Mesothelial cell of epicardium (in vitro differentiated cells): ENCODE measurements around the gene KCNN3. TPM values are rescaled to one million over a fixed set of nuclear protein-coding genes. Genes with fewer than 3 reads are reported as not detected.

Experiments used
- DNase-seq, 2 experiments: peaks; one replicate each; pipeline ENCODE4 v3.0.0; 2021; ENCODE audit warnings: low spot score in 2 of 2; ENCODE audit not compliant: unreplicated experiment in 2 of 2
- H3K27ac Mint-ChIP-seq: 2 replicates; pipeline ENCODE4 v1.8.0; 2021; ENCODE audit warnings: mixed read lengths
- H3K27me3 Mint-ChIP-seq: 2 replicates; pipeline ENCODE4 v1.8.0; 2021; ENCODE audit warnings: low read depth, mixed read lengths
- H3K36me3 Mint-ChIP-seq: 2 replicates; pipeline ENCODE4 v1.8.0; 2021; ENCODE audit warnings: mixed read lengths
- H3K4me1 Mint-ChIP-seq: 2 replicates; pipeline ENCODE4 v1.8.0; 2021; ENCODE audit warnings: mixed read lengths
- H3K4me3 Mint-ChIP-seq: 2 replicates; pipeline ENCODE4 v1.8.0; 2021; ENCODE audit warnings: mild to moderate bottlenecking, moderate library complexity, mixed read lengths
- H3K9me3 Mint-ChIP-seq: 2 replicates; pipeline ENCODE4 v1.8.0; 2021; ENCODE audit warnings: mixed read lengths
- total RNA-seq: library from RNA; stranded (reverse); gene quantifications from 3 replicates; pipeline ENCODE4 v1.2.1, GENCODE V29; 2021
- TF ChIP-seq, protein P1 (sequence below): fragments of 200-600 bp; sonication (generic); IDR thresholded peaks from one replicate; pipeline ENCODE4 v1.5.0; 2021; ENCODE audit warnings: antibody characterized with exemption; ENCODE audit not compliant: unreplicated experiment

The KCNN3 gene
- total RNA-seq, 1 donor from 2014 or later = 1.2 TPM

GRCh38 chr1:154798645-154799044, 71.4 kb downstream of the KCNN3 start:
- Mint-ChIP-seq H3K9me3 (no peaks in the 10 kb centered on the region), H3K4me1 (peaks cover 4% of the 10 kb centered on the region), H3K4me3 (no peak overlapping the region), H3K27ac (no peak overlapping the region), H3K27me3 (peaks cover 55% of the 10 kb centered on the region), H3K36me3 (no peaks in the 10 kb centered on the region)
- TF ChIP-seq, protein P1, sequence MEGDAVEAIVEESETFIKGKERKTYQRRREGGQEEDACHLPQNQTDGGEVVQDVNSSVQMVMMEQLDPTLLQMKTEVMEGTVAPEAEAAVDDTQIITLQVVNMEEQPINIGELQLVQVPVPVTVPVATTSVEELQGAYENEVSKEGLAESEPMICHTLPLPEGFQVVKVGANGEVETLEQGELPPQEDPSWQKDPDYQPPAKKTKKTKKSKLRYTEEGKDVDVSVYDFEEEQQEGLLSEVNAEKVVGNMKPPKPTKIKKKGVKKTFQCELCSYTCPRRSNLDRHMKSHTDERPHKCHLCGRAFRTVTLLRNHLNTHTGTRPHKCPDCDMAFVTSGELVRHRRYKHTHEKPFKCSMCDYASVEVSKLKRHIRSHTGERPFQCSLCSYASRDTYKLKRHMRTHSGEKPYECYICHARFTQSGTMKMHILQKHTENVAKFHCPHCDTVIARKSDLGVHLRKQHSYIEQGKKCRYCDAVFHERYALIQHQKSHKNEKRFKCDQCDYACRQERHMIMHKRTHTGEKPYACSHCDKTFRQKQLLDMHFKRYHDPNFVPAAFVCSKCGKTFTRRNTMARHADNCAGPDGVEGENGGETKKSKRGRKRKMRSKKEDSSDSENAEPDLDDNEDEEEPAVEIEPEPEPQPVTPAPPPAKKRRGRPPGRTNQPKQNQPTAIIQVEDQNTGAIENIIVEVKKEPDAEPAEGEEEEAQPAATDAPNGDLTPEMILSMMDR = no peak
- DNase-seq = no peak

DNA sequence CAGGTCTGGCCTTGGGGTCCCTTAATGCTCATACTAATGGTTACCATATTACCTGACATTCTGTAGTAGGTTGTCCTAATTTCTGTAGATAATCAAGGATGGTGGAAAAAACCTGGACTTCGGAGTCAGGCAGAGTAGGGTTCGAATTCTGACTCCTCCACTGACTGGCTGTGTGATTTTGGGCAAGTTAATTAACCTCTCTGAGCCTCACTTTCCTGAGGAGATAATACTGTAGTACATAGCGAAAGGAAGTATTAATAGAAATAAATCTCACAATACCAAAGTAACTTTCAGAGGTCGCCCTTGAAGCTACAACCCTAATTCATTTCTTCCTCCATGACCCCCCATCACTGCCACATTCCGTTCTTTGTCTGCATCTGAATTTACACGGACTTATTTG, 72.9 kb downstream of the KCNN3 start:
- Mint-ChIP-seq H3K27me3 (peaks cover 56% of the 10 kb centered on the region), H3K4me1 (peaks cover 4% of the 10 kb centered on the region), H3K9me3 (no peaks in the 10 kb centered on the region), H3K27ac (no peak overlapping the region), H3K36me3 (no peaks in the 10 kb centered on the region), H3K4me3 (no peak overlapping the region)
- TF ChIP-seq, protein P1 = no peak
- no peak for DNase-seq

- Mint-ChIP-seq H3K27ac (no peak overlapping the region), H3K9me3 (no peaks in the 10 kb centered on the region)
- no peak for DNase-seq
Measured at GRCh38 chr1:154796303-154796892, 73.7 kb downstream of the KCNN3 start.

GRCh38 chr1:154794608-154795007, 75.5 kb downstream of the KCNN3 start:
- no peak overlapping the region for H3K27ac Mint-ChIP-seq
- no peaks in the 10 kb centered on the region for H3K9me3 Mint-ChIP-seq
- H3K27me3 Mint-ChIP-seq = peaks cover 46% of the 10 kb centered on the region
- peaks cover 6% of the 10 kb centered on the region for H3K4me1 Mint-ChIP-seq
- TF ChIP-seq, protein P1 = no peak
- no peak overlapping the region for H3K4me3 Mint-ChIP-seq
- no peaks in the 10 kb centered on the region for H3K36me3 Mint-ChIP-seq
- no peak for DNase-seq

More at GRCh38 chr1:154796303-154796892, 73.7 kb downstream of the KCNN3 start:
- Mint-ChIP-seq H3K4me3 (no peak overlapping the region), H3K4me1 (peaks cover 4% of the 10 kb centered on the region), H3K27me3 (peaks cover 55% of the 10 kb centered on the region), H3K36me3 (no peaks in the 10 kb centered on the region)
- TF ChIP-seq, protein P1 = no peak

- no peaks in the 10 kb centered on the region for H3K9me3 Mint-ChIP-seq
- H3K27me3 Mint-ChIP-seq = peaks cover 45% of the 10 kb centered on the region
- no peak overlapping the region for H3K27ac Mint-ChIP-seq
- no peaks in the 10 kb centered on the region for H3K36me3 Mint-ChIP-seq
- TF ChIP-seq, protein P1 = no peak
- no peak overlapping the region for H3K4me3 Mint-ChIP-seq
- no peak for DNase-seq
- peaks cover 6% of the 10 kb centered on the region for H3K4me1 Mint-ChIP-seq
Measured at GRCh38 chr1:154793685-154794084, 76.4 kb downstream of the KCNN3 start.
